Ammon's horn (tissue), 1 donor: ENCODE data around the gene MCF2.
"Not testable (repeated sequence)": the region's sequence is repeated elsewhere in the genome, so short reads cannot be mapped to it uniquely, and the experiment has no call there.

Experiments used
- DNase-seq: peaks from one replicate; pipeline ENCODE4 v3.0.0-alpha.2; 2016; ENCODE audit warnings: low spot score

The MCF2 gene, protein sequence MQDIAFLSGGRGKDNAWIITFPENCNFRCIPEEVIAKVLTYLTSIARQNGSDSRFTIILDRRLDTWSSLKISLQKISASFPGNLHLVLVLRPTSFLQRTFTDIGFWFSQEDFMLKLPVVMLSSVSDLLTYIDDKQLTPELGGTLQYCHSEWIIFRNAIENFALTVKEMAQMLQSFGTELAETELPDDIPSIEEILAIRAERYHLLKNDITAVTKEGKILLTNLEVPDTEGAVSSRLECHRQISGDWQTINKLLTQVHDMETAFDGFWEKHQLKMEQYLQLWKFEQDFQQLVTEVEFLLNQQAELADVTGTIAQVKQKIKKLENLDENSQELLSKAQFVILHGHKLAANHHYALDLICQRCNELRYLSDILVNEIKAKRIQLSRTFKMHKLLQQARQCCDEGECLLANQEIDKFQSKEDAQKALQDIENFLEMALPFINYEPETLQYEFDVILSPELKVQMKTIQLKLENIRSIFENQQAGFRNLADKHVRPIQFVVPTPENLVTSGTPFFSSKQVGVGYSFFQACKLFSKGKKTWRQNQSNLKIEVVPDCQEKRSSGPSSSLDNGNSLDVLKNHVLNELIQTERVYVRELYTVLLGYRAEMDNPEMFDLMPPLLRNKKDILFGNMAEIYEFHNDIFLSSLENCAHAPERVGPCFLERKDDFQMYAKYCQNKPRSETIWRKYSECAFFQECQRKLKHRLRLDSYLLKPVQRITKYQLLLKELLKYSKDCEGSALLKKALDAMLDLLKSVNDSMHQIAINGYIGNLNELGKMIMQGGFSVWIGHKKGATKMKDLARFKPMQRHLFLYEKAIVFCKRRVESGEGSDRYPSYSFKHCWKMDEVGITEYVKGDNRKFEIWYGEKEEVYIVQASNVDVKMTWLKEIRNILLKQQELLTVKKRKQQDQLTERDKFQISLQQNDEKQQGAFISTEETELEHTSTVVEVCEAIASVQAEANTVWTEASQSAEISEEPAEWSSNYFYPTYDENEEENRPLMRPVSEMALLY

GRCh38 chrX:139708067-139708466, at the start of gene MCF2:
TSS of gene MCF2 (minus strand) at chrX:139708167. CDS start at chrX:139651744, 56,423 bp downstream.
- no peak for DNase-seq

DNA sequence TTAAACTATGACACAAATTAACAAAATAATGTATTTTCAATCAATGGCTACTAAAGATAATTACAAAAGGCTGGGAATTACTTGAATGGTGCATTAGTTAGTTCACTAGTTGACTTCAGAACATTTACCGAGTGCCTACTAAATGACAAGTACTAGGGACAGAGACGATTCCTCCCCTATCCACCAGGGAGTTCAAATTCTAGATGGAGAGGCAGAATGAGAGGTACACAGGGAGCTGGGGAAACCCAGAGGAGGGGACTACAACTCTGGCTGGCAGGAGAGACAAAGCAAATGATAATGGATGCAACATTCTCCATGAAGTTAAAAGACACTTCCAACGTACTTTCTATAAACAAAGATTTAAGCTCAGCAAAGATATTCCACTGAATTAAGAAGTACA, 43.1 kb upstream of the MCF2 start:
- DNase-seq, result no peak

- DNase-seq, result no peak
Observed at GRCh38 chrX:139750390-139750789, 42.4 kb upstream of the MCF2 start.

DNA sequence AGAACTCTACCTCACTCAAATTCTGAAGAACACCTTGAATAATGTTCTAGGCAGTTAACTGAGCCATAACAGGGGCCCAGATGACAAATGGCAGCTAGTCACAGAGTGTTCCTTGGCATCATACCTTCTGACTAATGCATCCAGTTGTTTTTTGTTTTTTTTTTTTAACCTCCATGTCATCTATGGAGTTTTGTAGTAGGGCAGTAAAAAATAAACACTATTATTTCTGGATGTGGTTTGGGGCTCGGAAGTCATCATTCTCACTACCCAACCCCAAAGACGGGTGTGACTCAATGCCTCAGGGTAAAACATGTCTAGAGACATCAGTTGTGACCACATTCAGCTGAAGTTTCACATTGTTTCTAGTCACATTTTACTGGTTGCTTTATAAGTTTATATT, 31.2 kb upstream of the MCF2 start:
- DNase-seq, result no peak

- DNase-seq, result no peak
Observed at GRCh38 chrX:139738581-139738980, 30.6 kb upstream of the MCF2 start.

DNA sequence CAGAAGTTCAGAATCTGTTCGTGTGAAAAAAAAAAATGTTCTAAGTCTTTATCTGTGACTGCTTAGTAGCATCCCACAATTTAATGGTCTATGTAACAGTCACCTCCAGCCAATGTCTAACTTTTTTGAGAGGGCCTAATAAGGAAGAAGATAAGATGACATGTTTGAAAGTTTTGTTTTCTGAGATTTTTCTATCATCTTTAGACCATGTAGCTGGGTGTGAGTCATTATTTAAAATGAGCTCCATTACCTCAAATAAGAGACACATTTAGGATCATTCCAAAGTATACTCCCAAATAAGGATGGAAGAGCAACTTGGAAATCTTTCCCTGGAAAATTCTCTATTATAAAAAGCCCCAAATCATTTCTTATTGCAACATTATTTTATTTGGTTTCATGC, 28.2 kb upstream of the MCF2 start:
- no peak for DNase-seq

GRCh38 chrX:139734996-139735395, 27.0 kb upstream of the MCF2 start:
- DNase-seq, result no peak

DNA sequence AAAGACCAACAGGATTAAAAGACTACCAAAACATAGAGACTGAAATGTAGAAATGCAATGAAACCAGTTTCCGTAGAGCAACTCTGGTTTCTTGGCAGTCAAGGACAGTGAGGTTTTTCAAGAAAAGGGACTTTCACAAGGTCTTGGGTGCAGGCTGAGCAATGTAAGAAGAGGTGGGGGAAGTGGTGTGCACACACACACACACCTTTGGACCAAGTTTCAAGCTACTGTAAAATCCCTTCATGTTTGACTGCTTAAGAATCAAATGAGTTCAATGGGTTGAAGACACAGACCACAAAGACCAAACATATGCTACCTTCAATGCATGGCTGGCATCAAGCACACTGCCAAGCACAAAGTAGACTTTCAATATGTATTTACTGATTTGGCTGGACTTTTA, 17.8 kb upstream of the MCF2 start:
- DNase-seq, result no peak

GRCh38 chrX:139724626-139725025, 16.7 kb upstream of the MCF2 start:
- no peak for DNase-seq

DNA sequence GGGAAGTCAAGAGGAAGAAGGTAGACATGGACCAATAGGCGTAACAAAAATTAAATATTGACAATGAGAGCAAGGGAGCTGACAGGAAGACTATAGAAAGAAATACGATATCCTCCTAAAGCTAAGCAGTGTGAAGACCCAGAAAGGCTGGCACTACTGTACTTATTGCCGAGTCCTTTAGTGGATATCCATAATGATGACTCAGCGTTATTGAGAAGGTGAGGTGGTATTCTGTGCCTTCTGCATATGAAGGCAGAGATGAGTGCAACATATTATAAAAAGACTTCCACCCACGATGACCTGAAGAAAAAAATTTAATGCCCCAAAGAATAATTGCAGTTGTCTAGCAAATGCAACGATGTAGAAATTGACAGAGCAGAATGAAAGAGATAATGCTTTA, 13.0 kb upstream of the MCF2 start:
- DNase-seq, result no peak

GRCh38 chrX:139720136-139720535, 12.2 kb upstream of the MCF2 start:
- no peak for DNase-seq

GRCh38 chrX:139702658-139703057, 5.3 kb downstream of the MCF2 start:
- no peak for DNase-seq

DNA sequence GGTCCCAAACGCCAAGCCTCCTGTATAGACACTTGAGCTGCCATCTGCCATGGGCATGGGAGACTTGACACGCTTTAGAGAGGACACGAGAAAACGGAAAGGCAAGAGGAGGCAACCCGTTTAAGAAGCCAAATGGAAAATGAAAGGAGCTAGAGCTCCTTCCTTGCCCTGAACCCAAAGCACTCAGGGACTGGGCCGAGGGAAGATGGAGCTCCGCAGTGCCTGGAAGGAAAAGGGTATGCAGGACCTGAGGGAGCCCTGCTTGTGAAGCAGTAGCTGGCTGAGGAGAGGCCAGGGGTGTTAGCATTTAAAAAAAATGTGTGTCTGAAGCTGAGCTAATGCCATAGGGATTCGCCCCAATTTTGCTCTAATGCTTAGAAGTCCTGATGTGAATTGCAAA, 15.1 kb downstream of the MCF2 start:
- no peak for DNase-seq

- no peak for DNase-seq
Observed at GRCh38 chrX:139692506-139692849, 15.5 kb downstream of the MCF2 start.

DNA sequence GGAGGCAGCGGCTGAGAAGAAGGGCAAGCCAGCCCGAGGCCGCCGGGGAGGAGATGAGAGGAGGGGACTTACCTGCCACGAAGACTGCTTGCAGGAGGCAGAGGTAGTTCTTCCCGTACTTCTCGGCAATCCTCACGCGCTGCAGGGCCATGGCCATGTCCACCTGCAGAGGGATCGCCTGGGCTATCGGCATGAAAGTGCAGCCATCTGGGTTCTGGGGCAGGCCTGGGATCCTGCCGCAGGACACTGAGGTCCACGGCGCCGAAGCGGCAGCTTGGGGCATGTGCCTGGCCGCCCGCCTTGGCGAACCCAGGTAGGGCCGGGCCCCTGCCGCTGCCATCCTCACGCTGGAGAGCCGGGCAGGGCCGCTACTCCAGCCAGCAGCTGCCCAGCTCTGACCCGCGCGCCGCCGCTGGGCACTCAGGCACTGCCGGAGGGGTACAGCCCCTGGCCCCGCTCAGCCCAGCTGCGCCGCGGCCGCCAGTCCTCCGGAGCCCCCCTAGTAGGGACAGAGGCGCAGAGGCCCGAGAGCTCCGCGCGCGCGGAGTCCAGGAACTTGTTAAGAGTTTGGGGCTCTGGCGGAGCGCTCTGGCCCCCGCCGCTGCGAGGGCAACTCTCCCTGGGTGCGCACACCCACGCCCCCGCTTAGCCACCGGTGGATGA, 16.0 kb downstream of the MCF2 start:
- DNase-seq, result no peak

DNA sequence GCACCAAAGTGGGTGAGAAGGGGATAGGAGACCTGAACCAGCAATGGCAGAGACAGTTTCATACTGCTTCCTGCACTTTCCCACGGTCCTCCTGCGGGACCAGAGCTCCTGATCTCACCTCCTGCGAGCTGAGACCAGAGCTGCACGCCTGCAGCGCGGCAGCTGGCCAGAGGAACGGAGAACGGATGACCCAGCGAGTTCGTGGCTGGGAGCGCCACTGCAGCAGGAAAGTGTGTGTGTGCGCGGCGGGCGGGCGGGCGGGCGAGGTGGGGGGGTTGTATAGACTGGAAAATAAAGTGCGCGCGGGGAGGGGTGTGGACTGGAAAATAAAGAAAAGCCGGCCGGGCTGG, 16.5 kb downstream of the MCF2 start:
- DNase-seq, result no peak

GRCh38 chrX:139685175-139685574, 22.8 kb downstream of the MCF2 start:
- not testable (repeated sequence) for DNase-seq

- DNase-seq, result no peak
Observed at GRCh38 chrX:139680356-139680755, 27.6 kb downstream of the MCF2 start.

DNA sequence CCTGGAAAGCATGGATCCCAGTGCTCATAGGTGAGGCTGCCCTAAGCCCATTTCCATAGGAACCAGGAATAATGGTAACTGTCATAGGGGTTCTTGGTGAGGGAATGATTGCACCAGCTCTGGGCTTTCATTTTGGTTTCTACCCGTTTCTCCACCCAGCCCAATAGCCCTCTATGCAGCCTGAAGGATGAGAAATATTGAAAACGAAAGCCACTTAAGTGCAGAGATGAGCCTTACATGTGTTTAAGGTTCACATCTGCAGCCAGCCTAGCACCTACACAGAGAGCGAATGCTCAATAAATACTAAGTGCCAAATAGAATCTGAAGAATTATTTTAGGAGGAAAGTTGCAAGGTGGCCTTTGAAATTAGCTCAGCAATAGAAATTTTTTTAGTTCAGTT, 60.4 kb downstream of the MCF2 start:
- DNase-seq, result no peak

- DNase-seq, result peak; percentile 14
Observed at GRCh38 chrX:139642241-139642927, 65.6 kb downstream of the MCF2 start.

- DNase-seq, result no peak
Observed at GRCh38 chrX:139640259-139640658, 67.7 kb downstream of the MCF2 start.

DNA sequence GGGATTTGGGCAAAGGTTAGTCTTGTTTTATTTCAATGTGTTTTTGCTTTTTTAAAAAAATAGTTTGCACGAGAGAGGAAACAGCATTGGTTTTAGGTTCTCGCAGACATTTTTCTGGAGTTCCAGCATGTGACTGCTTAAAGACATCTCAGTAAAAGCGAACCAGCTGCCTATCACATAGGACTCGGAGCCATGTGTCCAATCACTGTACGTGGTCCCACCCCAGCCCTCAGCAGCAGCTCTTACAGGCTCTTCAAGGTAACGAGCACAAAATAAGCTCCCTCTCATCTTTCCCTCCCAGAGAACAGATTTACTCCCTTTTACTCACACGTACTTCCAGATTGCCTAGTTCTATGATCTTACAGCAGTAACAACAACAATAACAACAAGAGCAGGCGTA, 68.7 kb downstream of the MCF2 start:
- peak; percentile 64 for DNase-seq
